Transverse colon (tissue), 4 donors: ENCODE measurements around the gene MAT2B.

Source experiments
- POLR2A ChIP-seq: fragments of 450-650 bp; IDR thresholded peaks from one replicate; pipeline ENCODE4 v1.6.1; 2016; ENCODE audit warnings: antibody characterized with exemption, mild to moderate bottlenecking, moderate library complexity
- POLR2AphosphoS5 ChIP-seq, 3 donors: sonication (generic); formaldehyde crosslinking; IDR thresholded peaks; one replicate each; pipeline ENCODE4 v1.6.1; 2016; ENCODE audit warnings: antibody characterized with exemption in 3 of 3
- TF ChIP-seq, protein P1 (sequence below), 5 experiments: fragments of 200-600 bp in 3 of 5; fragments of 450-650 bp in 2 of 5; sonication (generic) in 3 of 5; IDR thresholded peaks; 1 replicate in 2 of 5; 2 replicates in 3 of 5; pipeline ENCODE4 v1.5.1; 2016 to 2017; ENCODE audit warnings: antibody characterized with exemption in 5 of 5, inconsistent platforms in 3 of 5, mild to moderate bottlenecking in 2 of 5, moderate library complexity in 1 of 5

DNA sequence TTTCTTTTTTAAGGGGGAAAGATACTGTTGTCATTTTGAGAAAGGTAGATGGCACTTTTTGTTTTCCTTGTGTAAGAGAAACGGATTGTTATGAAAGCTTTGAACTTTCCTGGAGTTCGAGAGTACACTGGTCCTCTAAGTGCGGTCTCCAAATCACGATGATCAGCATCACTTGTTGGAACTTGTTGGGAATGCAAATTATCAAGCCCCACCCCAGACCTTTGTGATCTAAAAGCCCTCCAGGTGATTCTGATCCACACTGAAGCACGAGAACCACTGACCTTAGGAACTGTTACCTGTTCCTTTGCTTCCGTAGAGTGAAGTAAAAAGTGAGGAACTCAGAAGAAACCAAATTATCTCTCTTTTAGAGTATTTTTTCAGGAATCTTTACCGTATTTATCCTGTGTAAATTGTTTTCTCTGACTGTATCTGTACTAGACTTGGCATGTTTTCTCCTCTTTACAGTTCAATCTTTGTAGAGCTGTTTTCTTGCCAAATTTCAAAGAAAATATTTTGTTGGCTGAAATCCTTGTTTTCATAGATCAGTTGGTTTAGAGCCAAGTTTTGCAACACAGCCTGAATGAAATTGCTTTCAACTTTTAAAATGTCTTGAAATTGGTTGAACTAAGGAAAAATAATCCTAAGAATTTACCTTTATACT, 4.0 kb downstream of the MAT2B start:
- TF ChIP-seq, protein P1, sequence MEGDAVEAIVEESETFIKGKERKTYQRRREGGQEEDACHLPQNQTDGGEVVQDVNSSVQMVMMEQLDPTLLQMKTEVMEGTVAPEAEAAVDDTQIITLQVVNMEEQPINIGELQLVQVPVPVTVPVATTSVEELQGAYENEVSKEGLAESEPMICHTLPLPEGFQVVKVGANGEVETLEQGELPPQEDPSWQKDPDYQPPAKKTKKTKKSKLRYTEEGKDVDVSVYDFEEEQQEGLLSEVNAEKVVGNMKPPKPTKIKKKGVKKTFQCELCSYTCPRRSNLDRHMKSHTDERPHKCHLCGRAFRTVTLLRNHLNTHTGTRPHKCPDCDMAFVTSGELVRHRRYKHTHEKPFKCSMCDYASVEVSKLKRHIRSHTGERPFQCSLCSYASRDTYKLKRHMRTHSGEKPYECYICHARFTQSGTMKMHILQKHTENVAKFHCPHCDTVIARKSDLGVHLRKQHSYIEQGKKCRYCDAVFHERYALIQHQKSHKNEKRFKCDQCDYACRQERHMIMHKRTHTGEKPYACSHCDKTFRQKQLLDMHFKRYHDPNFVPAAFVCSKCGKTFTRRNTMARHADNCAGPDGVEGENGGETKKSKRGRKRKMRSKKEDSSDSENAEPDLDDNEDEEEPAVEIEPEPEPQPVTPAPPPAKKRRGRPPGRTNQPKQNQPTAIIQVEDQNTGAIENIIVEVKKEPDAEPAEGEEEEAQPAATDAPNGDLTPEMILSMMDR (IDR thresholded peaks at IDR 0.05): no peak
- no peak for TF ChIP-seq POLR2AphosphoS5 (IDR thresholded peaks at IDR 0.05)
- no peak for TF ChIP-seq POLR2A
